H9 (cell line): ENCODE measurements around the gene LRRC31. TPM values are rescaled to one million over a fixed set of nuclear protein-coding genes. Genes with fewer than 3 reads are reported as not detected.

ENCODE experiments used
- DNase-seq: peaks from one replicate; pipeline ENCODE4 v3.0.0-alpha.2; 2017
- H2AFZ ChIP-seq: one replicate; pipeline ENCODE4 v1.6.1; 2013; ENCODE audit warnings: mild to moderate bottlenecking, low read length, control low read depth, moderate library complexity
- H2AK5ac ChIP-seq: 2 replicates; pipeline ENCODE4 v1.6.1; 2013; ENCODE audit warnings: low read length, control low read depth, mixed read lengths; ENCODE audit not compliant: insufficient read length
- H2BK120ac ChIP-seq: one replicate; pipeline ENCODE4 v1.6.1; 2013; ENCODE audit warnings: low read depth, mild to moderate bottlenecking, low read length, control low read depth, inconsistent platforms; ENCODE audit not compliant: poor library complexity, severe bottlenecking
- H2BK12ac ChIP-seq: 2 replicates; pipeline ENCODE4 v1.6.1; 2013; ENCODE audit warnings: low read length, control low read depth, mixed read lengths, low read depth; ENCODE audit not compliant: insufficient read length
- H2BK15ac ChIP-seq: 2 replicates; pipeline ENCODE4 v1.6.1; 2013; ENCODE audit warnings: low read depth, low read length, control low read depth
- H2BK20ac ChIP-seq: one replicate; pipeline ENCODE4 v1.6.1; 2013; ENCODE audit warnings: low read depth, mild to moderate bottlenecking, low read length, control low read depth, inconsistent platforms; ENCODE audit not compliant: poor library complexity, severe bottlenecking
- H2BK5ac ChIP-seq: 2 replicates; pipeline ENCODE4 v1.6.1; 2013; ENCODE audit warnings: low read length, control low read depth, mixed read lengths; ENCODE audit not compliant: insufficient read length
- H3K14ac ChIP-seq: 2 replicates; pipeline ENCODE4 v1.6.1; 2013; ENCODE audit warnings: low read length, control low read depth; ENCODE audit not compliant: insufficient read depth
- H3K18ac ChIP-seq: 2 replicates; pipeline ENCODE4 v1.6.1; 2013; ENCODE audit warnings: low read depth, mild to moderate bottlenecking, mixed read lengths, low read length, control low read depth; ENCODE audit not compliant: insufficient read length
- H3K23ac ChIP-seq: 2 replicates; pipeline ENCODE4 v1.6.1; 2013; ENCODE audit warnings: low read length, control low read depth, mixed read lengths, low read depth; ENCODE audit not compliant: insufficient read length
- H3K23me2 ChIP-seq: 2 replicates; pipeline ENCODE4 v1.6.1; 2013; ENCODE audit warnings: low read depth, mild to moderate bottlenecking, mixed read lengths, low read length, control low read depth; ENCODE audit not compliant: insufficient read length, poor library complexity, severe bottlenecking
- H3K27ac ChIP-seq: 2 replicates; pipeline ENCODE4 v1.5.1; 2013; ENCODE audit warnings: low read length, control low read depth, mixed read lengths, low read depth; ENCODE audit not compliant: insufficient read length
- H3K27me3 ChIP-seq: 2 replicates; pipeline ENCODE4 v1.6.1; 2013; ENCODE audit warnings: low read length, control low read depth, inconsistent platforms; ENCODE audit not compliant: insufficient read depth
- H3K4ac ChIP-seq: 2 replicates; pipeline ENCODE4 v1.6.1; 2013; ENCODE audit warnings: low read depth, mild to moderate bottlenecking, control low read depth, inconsistent platforms, low read length, moderate library complexity
- H3K4me1 ChIP-seq: 2 replicates; pipeline ENCODE4 v1.6.1; 2013; ENCODE audit warnings: low read length, control low read depth, inconsistent platforms; ENCODE audit not compliant: insufficient read depth
- H3K4me2 ChIP-seq: 2 replicates; pipeline ENCODE4 v1.6.1; 2013; ENCODE audit warnings: low read length, control low read depth, mixed read lengths; ENCODE audit not compliant: insufficient read length, insufficient read depth
- H3K56ac ChIP-seq: 2 replicates; pipeline ENCODE4 v1.6.1; 2013; ENCODE audit warnings: low read depth, mild to moderate bottlenecking, mixed read lengths, low read length, control low read depth; ENCODE audit not compliant: insufficient read length
- H3K79me1 ChIP-seq: 2 replicates; pipeline ENCODE4 v1.6.1; 2013; ENCODE audit warnings: low read depth, mild to moderate bottlenecking, moderate library complexity, low read length, control low read depth, inconsistent platforms; ENCODE audit not compliant: insufficient read depth, poor library complexity, severe bottlenecking
- H3K79me2 ChIP-seq: 2 replicates; pipeline ENCODE4 v1.6.1; 2013; ENCODE audit warnings: low read length, control low read depth, inconsistent platforms; ENCODE audit not compliant: insufficient read depth
- H3K9ac ChIP-seq: 2 replicates; pipeline ENCODE4 v1.6.1; 2013; ENCODE audit warnings: low read length, control low read depth, mixed read lengths; ENCODE audit not compliant: insufficient read length; ENCODE audit errors: extremely low read depth
- H3K9me3 ChIP-seq: one replicate; pipeline ENCODE4 v1.6.1; 2013; ENCODE audit warnings: low read depth, low read length, inconsistent platforms; ENCODE audit not compliant: control insufficient read depth
- H3T11ph ChIP-seq: one replicate; pipeline ENCODE4 v1.6.1; 2013; ENCODE audit warnings: mild to moderate bottlenecking, low read length, control low read depth, inconsistent platforms
- H4K20me1 ChIP-seq: one replicate; pipeline ENCODE4 v1.6.1; 2013; ENCODE audit not compliant: control insufficient read depth, insufficient read length, insufficient read depth
- H4K5ac ChIP-seq: 2 replicates; pipeline ENCODE4 v1.6.1; 2013; ENCODE audit warnings: low read depth, mild to moderate bottlenecking, mixed read lengths, low read length, control low read depth; ENCODE audit not compliant: insufficient read length
- H4K8ac ChIP-seq: replicated peaks from 2 replicates; pipeline ENCODE4 v1.6.1; 2013; ENCODE audit warnings: low read length, control low read depth, mixed read lengths, low read depth; ENCODE audit not compliant: insufficient read length
- H4K91ac ChIP-seq: 2 replicates; pipeline ENCODE4 v1.6.1; 2013; ENCODE audit warnings: low read depth, mild to moderate bottlenecking, moderate library complexity, mixed read lengths, low read length, control low read depth; ENCODE audit not compliant: insufficient read length
- H3K27ac Mint-ChIP-seq, 3 experiments: 2 replicates in 2 of 3; 3 replicates in 1 of 3; pipeline ENCODE4 v1.8.0; 2020 to 2021; ENCODE audit warnings: mixed read lengths in 3 of 3, mild to moderate bottlenecking in 1 of 3, moderate library complexity in 1 of 3
- H3K27me3 Mint-ChIP-seq: 2 replicates; pipeline ENCODE4 v1.8.0; 2021; ENCODE audit warnings: low read depth, mild to moderate bottlenecking, moderate library complexity, mixed read lengths
- H3K36me3 Mint-ChIP-seq, 3 experiments: 2 replicates in 2 of 3; 3 replicates in 1 of 3; pipeline ENCODE4 v1.8.0; 2020 to 2021; ENCODE audit warnings: low read depth in 3 of 3, mixed read lengths in 3 of 3; ENCODE audit not compliant: insufficient read depth in 1 of 3
- H3K4me1 Mint-ChIP-seq, 2 experiments: 2 replicates each; pipeline ENCODE4 v1.8.0; 2020; ENCODE audit warnings: mixed read lengths in 2 of 2
- H3K4me3 Mint-ChIP-seq, 2 experiments: 2 replicates in 1 of 2; 3 replicates in 1 of 2; pipeline ENCODE4 v1.8.0; 2020 to 2021; ENCODE audit warnings: mild to moderate bottlenecking in 2 of 2, mixed read lengths in 2 of 2, moderate library complexity in 1 of 2
- H3K9me3 Mint-ChIP-seq, 2 experiments: 2 replicates in 1 of 2; 3 replicates in 1 of 2; pipeline ENCODE4 v1.8.0; 2020; ENCODE audit warnings: mild to moderate bottlenecking in 2 of 2, mixed read lengths in 2 of 2, moderate library complexity in 1 of 2
- WGBS: extraction: QIAGEN DNeasy Blood & Tissue Kit; methylation state at CpG from one replicate; pipeline ENCODE4 v1.1.7; 2013; ENCODE audit warnings: missing lambda C conversion rate, low lambda C conversion rate, mixed read lengths; ENCODE audit not compliant: insufficient read length; ENCODE audit errors: extremely low coverage; 5-methylcytosine and 5-hydroxymethylcytosine counted together
- total RNA-seq: library from RNA; stranded (reverse); gene quantifications from 2 replicates; pipeline ENCODE4 v1.2.1, GENCODE V29; 2021
- TF ChIP-seq, protein P1 (sequence below): fragments of 200-600 bp; sonication (generic); conservative IDR thresholded peaks from 3 replicates; pipeline ENCODE4 v1.8.0; 2021; ENCODE audit warnings: antibody characterized with exemption, mild to moderate bottlenecking

The LRRC31 gene
- total RNA-seq, 1 experiment from 2014 or later = not detected

DNA sequence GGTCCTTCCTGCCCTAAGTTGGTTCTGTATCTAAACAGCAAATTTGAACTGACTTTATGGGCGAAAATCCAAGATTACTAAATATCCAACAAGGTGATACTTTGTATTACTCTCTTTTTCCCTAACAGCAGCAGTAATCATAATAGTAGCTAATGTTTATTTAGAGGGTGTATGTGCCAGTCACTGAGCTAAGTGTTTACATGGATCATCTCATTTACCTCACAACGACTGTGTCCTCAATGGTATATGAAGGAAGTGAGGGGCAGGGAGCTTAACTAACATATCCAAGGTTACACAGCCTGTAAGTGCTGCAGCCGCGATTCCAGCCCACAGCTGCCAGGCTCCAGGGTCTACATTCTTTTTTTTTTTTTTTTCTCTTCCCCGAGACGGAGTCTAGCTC lies 46.8 kb downstream of the LRRC31 start:
- H3K9me3 ChIP-seq = no peaks in the 10 kb centered on the region
- no peaks in the 10 kb centered on the region for H4K20me1 ChIP-seq
- H3K9ac ChIP-seq = no peak overlapping the region
- TF ChIP-seq, protein P1, sequence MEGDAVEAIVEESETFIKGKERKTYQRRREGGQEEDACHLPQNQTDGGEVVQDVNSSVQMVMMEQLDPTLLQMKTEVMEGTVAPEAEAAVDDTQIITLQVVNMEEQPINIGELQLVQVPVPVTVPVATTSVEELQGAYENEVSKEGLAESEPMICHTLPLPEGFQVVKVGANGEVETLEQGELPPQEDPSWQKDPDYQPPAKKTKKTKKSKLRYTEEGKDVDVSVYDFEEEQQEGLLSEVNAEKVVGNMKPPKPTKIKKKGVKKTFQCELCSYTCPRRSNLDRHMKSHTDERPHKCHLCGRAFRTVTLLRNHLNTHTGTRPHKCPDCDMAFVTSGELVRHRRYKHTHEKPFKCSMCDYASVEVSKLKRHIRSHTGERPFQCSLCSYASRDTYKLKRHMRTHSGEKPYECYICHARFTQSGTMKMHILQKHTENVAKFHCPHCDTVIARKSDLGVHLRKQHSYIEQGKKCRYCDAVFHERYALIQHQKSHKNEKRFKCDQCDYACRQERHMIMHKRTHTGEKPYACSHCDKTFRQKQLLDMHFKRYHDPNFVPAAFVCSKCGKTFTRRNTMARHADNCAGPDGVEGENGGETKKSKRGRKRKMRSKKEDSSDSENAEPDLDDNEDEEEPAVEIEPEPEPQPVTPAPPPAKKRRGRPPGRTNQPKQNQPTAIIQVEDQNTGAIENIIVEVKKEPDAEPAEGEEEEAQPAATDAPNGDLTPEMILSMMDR = no peak
- H2BK120ac ChIP-seq = no peak overlapping the region
- no peak overlapping the region for H3T11ph ChIP-seq
- no peak overlapping the region for H2AK5ac ChIP-seq
- no peaks in the 10 kb centered on the region for H3K27me3 ChIP-seq
- H3K14ac ChIP-seq = no peak overlapping the region
- Mint-ChIP-seq H3K4me3 (no peak overlapping the region), H3K4me1 (peaks cover 0 to 4% of the 10 kb centered on the region in 2 experiments; a peak in 2 of 4 replicates), H3K27me3 (no peaks in the 10 kb centered on the region; the same call in 1 of the 2 replicates), H3K27ac (no peak overlapping the region; a peak in 1 of 7 replicates), H3K9me3 (no peaks in the 10 kb centered on the region), H3K36me3 (no peaks in the 10 kb centered on the region)
- no peak overlapping the region for H3K23ac ChIP-seq
- no peak for DNase-seq
- no peak overlapping the region for H2BK5ac ChIP-seq
- no peak overlapping the region for H3K4me2 ChIP-seq
- H2AFZ ChIP-seq = no peak overlapping the region
- H3K23me2 ChIP-seq = no peaks in the 10 kb centered on the region
- no peak overlapping the region for H2BK15ac ChIP-seq
- H3K18ac ChIP-seq = no peak overlapping the region
- H3K4me1 ChIP-seq = no peaks in the 10 kb centered on the region
- no peak overlapping the region for H4K8ac ChIP-seq
- no peaks in the 10 kb centered on the region for H3K79me2 ChIP-seq
- H3K27ac ChIP-seq = no peak overlapping the region
- no CpG with 5 or more reads among the region's 6 CpGs for WGBS
- H4K91ac ChIP-seq = no peak overlapping the region
- H2BK20ac ChIP-seq = no peak overlapping the region
- no peaks in the 10 kb centered on the region for H3K79me1 ChIP-seq
- H4K5ac ChIP-seq = no peak overlapping the region
- no peak overlapping the region for H3K56ac ChIP-seq
- no peak overlapping the region for H2BK12ac ChIP-seq
- no peak overlapping the region for H3K4ac ChIP-seq
